IPS-NIHi7 (cell line): ENCODE data around the gene PAN2.
"Not testable (repeated sequence)": the region's sequence is repeated elsewhere in the genome, so short reads cannot be mapped to it uniquely, and the experiment has no call there.

Source experiments
- DNase-seq: peaks from one replicate; pipeline ENCODE4 v3.0.0; 2012; ENCODE audit warnings: mixed read lengths; ENCODE audit errors: extremely low spot score

PAN2 gene

DNA sequence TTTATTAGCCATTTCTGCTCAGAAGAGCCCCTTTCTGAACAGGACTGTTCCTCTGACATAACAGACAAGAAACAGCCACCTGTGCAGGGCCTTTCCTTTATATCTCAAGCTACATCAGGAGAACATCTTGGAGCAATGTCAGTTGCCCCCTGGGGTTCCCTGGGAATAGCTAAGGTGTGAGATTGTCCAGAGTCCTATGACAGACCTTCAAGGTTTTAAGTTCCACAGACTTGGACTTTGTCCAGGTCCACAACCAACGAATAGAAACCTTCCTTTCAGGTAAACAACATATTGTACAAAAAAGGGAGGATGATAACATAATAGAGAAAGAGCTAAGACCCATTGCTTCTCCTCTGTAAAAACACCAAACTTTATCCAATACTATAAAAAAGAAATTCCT, 7.8 kb upstream of the PAN2 start:
- no peak for DNase-seq

DNA sequence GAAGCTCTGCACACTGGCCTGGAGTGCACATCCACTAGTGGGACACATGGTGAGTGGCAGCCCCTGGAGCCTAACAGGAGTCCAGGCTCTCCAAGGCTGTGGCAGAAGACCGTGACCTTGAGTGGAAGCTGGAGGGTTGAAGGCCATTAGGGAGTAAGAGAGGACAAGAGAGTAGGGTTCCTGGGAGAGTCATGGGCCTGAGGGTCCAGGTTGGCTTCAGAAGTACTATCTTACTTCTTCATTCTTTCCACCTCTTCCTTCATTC, 5.3 kb upstream of the PAN2 start:
- no peak for DNase-seq

DNA sequence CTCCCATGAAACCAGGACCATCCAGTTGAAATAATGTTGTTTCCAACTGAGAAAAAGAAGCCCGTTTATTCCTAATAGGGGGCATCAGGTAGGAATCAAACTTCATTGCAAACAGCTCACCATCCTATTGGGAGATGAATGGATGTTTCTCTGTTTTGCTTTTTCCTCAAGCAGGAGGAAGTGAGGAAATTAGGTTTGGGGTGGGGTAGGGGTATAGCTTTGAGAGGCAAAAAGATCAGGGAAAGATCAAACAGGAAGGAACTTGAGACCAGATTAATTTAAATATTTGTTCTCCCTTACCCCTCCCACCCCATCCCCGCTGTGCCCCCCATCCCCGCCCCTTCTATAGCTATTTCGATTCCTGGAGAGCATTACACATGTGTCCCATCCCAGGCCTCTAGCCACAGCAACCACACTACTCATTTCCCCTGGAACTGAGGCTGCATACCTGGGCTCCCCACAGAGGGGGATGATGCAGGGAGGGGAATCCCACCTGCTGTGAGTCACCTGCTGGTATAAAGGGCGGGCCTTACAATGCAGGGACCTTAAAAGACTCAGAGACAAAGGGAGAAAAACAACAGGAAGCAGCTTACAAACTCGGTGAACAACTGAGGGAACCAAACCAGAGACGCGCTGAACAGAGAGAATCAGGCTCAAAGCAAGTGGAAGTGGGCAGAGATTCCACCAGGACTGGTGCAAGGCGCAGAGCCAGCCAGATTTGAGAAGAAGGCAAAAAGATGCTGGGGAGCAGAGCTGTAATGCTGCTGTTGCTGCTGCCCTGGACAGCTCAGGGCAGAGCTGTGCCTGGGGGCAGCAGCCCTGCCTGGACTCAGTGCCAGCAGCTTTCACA, 4.7 kb upstream of the PAN2 start, which contains the start of gene IL23A:
Gene IL23A, plus strand, starts transcription at position 577 of the 850 bp plus-strand sequence. Its CDS starts 161 bp downstream, at position 738.
- peak; percentile 60 for DNase-seq

DNA sequence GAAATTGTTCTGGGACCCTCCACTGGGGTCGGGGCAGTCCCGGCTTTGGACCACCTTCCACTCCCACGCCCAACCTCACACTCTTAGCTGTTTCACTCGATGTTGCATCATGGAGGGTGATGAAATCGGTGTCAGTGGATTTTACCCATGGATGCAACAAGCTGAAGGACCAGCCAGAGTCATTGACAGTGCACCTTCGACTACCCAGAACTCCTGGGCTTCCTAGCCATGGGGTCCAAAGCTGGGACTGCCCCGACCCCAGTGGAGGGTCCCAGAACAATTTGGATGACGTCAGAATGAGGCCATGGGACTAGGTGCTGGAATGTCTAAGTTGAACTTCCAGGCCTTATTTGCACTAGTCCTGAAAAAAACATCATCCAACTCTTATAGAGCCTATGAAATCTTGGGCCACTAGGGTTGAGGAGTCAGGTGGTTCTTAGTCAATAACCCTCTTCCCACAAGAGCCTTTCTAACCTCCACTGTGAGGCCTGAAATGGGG, 4.0 kb upstream of the PAN2 start:
- DNase-seq, result no peak

DNA sequence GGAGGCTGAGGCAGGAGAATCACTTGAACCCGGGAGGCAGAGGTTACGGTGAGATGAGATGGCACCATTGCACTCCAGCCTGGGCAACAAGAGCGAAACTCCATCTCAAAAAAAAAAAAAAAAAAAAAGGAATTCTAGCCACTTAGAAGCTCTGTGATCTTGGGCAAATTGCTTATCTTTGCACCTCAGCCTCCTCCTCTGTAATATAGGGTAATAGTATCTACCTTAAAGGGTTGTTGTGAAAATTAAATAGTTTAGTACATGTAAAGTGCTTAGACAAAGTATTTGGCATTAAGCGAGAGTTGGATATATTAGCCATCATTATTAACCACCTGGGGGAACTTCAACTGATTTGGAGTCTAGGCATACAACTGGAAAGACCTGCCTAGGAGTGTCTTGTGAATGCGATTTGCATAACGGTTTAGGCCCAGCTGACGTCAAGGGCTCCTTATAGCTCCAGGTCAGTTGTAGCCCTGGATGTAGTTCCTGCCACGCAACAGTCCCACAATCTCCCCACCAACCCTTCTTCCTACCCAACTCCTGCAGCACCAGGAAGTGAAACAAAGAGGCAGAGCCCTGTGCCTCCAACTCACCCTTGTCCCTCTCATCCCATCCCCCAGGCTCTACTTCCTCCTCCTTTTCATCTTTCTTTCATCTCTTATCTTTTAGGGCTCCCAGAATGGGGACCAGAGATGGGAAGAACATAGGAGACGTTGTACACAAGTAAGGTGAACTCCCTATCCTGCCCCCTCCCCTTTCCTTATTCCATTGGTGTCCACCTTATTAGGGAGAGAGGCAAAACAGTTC, 2.8 kb upstream of the PAN2 start:
- DNase-seq, result no peak

DNA sequence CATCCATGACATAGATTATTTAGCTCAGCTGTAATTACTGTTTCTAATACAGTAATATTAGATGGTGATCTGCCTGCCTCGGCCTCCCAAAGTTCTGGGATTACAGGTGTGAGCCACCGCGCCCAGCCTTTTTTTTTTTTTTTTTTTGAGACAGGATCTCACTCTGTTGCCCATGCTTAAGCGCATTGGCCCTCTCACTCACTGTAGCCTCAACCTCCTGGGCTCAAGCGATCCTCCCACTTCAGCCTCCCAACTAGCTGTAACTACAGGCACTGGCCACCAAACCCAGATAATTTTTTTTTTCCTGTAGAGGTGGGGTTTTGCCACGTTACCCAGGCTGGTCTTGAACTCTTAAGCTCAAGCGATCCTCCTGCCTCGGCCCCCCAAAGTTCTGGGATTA, 1.7 kb upstream of the PAN2 start:
- DNase-seq, result not testable (repeated sequence)

DNA sequence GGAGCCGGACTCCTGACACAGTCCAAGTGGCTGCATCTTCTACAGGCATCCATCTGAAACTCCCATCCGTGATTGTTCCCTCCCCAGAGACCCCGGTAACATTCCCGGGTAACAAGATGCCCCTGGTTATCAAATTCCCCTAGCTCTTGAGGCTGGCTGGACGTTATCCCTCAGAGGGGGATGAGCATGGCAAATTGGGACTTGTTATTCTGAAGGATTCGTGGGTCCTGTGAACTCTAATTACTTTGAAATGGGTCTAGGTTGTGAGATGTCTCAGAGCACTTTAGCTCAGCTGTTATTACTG, 642 bp upstream of the PAN2 start:
- no peak for DNase-seq

DNA sequence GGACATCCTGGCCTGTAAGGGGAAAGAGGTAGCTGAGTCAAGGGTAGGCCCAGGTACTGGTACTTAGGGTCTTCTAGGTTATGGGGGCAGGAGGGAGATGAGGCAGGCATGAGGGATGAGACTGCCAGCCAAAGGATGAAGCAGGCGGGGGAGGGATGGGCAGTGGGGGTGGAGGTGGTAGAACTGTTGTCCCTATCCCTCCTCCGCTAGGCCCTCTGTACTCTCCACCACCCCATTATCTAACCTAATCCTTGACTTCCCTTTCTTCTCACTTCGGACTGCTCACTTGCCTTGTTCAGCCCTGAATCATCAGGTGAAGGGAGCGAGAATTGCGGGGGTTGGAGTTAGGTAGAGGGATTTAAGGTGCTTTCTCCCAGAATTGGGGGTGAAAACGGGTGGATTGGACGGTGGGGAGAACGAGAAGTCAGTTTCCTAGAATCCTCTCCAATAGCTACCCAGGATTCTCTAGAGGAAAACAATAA, 562 bp downstream of the PAN2 start:
- peak; percentile 25 for DNase-seq

DNA sequence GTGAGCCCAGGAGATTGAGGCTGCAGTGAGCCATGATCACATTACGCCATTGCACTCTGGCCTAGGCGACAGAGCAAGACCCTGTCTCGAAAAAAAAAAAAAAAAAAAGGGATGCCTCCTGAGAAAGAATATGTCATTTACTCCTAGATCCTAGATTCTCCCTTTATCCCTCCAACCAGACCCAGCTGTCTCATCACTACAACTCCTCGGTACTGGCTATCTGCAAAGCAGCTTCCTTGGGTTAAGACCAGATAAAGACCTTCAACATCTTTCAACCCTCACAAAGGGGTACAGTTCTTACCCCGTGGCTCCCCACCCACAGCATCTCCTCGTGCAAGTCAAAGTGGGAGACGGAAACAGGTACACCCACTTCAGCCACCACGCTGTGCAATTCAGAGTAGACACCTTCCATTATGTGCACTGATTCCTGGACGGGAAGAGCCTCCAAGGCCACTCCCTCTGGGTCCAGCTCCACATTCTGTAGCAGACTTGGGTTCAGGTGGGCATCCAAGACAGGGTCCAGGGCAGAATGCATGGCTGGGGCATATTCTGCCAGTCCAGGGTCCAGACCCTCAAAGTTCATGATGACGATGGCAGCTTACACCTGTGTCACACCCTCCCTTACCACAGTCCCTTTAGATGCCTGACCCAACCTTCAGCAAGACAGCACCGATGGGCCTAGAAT, 1.1 kb downstream of the PAN2 start:
- DNase-seq, result no peak

DNA sequence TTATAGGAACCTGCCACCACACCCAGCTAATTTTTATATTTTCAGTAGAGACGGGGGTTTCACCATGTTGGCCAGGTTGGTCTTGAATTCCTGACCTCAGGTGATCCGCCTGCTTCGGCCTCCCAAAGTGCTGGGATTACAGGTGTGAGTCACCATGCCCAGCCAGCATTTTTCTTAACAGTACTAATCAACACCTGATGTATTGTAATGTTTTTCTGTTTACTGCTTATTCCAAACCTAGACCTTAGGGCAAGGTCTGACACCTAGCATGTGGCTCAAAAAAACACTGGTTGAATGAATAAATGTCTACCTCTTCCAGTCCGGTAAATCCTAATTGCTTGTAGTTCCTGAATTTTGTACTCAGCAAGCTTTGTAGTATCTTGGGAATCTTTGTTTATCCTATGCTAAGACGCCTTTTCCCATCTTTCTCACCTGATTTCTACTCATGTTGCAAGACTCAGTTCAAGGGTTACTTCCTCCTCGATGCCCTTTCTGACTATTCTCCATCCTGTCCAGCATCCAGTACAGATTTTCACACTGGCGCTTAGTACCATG, 2.8 kb downstream of the PAN2 start:
- DNase-seq, result no peak

DNA sequence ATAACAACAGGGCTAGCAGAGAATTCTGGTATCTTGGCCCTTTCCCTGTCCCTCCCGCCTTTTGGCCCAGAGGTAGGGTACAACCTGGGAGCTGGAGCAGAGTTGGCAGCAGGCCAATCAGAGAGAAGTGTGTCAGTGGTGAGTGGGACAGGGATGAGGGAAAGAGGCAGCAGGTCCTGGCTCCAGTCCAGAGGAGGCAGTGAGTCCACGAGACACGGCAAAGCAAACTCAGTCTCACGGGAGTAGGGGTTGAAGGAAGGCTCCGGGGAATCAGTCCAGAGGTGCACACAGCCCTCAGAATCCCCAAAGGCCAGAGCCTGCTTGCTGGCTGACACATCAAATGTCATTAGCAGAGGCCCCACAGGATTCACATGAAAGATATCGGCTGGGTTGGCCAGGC, 7.3 kb downstream of the PAN2 start:
- DNase-seq, result no peak

DNA sequence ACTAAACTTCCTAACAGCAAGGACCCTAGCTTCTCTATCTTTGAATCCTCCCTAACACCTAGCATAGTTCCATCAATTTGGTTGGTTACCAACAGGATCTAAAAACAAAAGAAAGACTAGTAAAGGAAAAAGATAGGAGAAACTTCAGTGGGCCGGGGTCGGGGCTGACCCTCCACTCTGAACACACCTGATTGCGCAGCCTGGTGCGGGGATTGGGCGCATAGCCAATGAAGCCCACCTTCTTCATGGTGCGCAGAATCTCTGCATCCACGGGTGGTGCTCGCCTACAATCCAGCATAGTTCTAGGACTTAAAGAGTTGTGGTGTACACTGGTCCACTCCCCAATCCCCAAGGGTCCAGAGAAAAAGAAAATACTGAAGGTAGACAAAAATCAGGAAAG, 7.7 kb downstream of the PAN2 start:
- no peak for DNase-seq

DNA sequence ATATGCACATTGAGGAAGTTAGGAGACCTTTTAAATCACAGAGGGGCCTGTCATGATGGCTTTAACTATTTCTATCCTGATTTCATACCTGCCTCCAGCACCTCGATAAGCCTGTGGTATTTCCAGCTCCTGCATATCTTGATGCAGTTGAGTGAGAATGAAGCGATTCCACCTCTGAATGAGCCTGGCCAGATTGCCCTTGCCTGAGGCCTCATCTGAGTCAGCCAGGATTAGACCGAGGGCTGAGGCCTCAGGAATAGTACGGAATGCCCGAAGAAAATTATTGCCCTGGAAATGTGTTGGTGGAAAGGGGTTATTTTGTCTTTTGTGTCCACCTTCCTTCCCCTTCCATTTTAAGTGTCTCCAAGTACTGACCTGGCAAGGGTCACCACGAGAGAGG, 9.6 kb downstream of the PAN2 start:
- DNase-seq, result no peak

DNA sequence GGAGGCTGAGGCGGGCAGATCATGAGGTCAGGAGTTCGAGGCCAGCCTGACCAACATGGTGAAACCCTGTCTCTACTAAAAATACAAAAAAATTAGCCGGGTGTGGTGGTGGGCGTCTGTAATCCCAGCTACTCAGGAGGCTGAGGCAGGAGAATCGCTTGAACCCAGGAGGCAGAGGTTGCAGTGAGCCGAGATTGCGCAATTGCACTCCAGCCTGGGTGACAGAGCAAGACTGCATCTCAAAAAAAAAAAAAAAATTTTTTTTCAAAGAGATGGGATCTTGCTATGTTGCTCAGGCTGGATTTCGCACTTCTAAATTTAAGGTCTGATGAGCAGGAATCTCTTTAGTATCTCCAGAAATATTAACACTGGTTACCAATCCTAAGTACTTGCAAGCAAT, 12.2 kb downstream of the PAN2 start:
- not testable (repeated sequence) for DNase-seq

DNA sequence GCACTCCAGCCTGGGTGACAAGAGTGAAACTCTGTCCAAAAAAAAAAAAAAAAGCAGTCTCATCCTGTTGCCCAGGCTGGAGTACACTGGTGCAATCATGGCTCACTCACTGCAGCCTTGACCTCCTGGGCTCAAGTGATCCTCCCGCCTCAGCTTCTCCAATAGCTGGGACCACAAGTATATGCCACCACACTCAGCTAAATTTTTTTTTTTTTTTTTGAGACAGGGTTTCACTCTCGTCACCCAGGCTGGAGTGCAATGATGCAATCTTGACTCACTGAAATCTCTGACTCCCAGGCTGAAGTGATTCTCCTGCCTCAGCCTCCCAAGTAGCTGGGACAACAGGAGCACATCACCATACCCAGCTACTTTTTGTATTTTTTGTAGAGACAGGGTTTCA, 12.8 kb downstream of the PAN2 start:
- DNase-seq, result no peak

DNA sequence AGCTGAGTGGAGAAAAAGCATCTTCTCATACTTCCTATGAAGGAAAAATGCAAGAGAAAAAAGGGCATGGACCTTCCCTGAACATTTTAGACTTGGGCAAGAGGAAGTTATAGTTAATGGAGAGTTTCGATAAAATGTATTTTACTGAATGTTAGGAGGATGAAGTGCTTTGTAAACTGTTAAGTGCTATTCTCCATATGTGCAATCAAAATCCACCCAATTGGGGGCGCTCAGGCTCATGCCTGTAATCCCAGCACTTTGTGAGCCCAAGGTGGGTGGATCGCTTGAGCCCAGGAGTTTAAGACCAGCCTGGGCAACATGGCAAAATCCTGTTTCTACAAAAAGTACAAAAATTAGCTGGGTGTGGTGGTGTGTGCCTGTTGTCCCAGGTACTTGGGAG, 16.1 kb downstream of the PAN2 start:
- DNase-seq, result no peak

DNA sequence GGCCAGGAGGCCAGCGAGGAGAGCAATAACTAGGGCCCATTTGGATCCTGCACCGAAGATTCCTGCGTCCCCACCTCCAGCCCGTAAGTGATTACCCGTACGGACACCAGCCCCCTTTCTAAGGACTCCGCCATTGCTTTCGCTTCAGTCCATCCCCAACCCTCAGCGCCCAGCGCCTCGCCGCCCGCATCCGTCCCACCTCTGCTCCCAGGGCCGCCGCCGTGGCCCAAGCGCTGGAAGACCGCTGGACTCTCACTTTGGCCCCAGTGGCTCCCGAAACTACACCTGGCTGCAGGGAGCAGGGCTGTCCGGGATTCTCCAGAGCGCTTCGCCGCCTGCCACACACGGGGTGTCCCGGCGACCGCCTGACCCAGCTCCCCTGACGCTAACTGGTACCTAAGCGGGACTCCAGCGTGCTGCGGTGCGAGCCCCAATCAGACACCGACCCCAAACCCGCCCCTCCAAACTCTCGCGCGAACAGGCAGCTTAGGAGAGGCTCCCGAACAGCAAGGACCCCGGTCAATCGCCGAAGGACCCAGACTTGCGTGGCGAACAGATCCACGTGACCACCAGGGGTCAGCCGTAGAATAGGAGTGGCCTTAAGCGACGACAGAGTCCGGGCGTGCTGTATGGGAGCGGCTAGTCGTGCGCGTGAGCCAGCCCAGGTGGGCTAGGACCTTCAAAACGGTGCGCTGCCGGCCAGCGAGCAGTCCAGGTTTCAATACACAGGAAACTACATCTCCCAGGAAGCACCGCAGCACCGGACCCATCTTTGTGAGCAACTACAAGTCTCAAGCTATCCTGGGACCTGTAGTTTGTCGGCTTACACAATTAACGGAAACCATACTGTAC, 18.0 kb downstream of the PAN2 start, which contains the start of gene CNPY2:
Gene CNPY2, minus strand, starts transcription at position 367 of the 852 bp plus-strand sequence. CDS start 771 bp downstream, outside the sequence.
- DNase-seq, result peak; percentile 97

DNA sequence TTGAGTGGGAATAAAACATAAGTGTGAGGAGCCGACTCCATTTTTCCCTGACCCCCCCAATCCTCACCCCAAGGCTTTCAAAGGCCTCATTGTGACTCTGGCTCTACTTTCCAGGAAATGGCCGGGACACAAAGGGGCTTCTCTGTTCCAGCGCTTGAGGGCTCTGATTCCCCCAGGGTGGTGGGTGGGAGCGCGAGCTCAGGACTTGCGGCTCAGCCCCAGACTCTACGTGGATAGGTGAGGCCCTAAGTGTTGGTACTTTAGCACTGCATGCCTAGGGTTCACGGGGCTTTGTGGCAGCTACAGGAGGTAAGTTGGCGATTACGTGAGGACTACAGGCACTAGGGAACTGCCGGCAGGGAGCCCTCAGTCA, 18.6 kb downstream of the PAN2 start:
- DNase-seq, result no peak

DNA sequence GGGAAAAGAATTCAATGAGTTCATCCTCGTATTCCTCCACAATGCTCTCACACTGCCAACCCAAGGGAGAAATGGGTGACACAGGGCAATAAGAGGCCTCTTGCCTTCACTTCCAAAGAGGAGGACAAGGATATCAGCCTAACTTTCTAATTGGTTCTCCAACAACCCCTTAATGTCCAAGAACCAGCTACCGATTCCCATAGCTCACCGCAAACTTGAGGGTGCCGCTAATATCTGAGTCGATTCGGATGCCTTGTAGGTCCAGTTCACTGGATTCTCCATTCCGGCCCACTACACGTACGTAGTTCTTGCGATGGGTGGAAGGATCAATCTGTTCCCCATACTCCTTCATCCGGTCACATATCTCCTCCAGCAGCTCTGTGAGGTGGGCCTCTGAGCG, 22.8 kb downstream of the PAN2 start:
- DNase-seq, result no peak

DNA sequence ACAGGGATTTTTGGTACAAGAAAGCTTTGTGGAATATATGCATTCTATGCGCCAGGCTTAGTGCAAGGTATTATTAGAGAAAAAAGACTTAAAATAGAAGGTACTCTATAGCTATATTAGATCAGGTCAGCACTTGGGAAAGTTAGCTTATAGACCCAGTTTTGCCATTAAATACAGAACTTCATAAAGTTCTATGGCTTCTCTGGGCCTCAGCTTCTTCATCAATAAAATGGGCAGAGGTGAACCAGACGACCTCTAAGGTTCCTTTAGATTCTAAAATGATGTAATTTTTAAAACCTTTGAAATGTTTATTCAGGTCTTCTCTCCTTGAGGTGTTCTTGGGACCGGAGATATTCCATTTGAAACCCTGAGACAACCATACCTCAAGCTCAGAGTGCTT, 25.1 kb downstream of the PAN2 start:
- DNase-seq, result no peak
